Kidney (tissue), 22 donors: Measurements from ENCODE around the gene TOR3A. TPM values are rescaled to one million over a fixed set of nuclear protein-coding genes. Genes with fewer than 3 reads are reported as not detected.

Source experiments
- DNase-seq, 5 donors: peaks; one replicate each; pipeline ENCODE4 v3.0.0-alpha.2; 2013 to 2020
- FAIRE-seq: peaks from 2 replicates; lab custom pipeline; 2012; peaks lifted over from hg19 to GRCh38; lab: Jason Lieb, UNC
- H3K27ac ChIP-seq, 2 donors: one replicate each; pipeline ENCODE4 v1.7.0; 2013; ENCODE audit warnings: low read depth in 2 of 2, low read length in 2 of 2, inconsistent platforms in 1 of 2
- H3K27me3 ChIP-seq: one replicate; pipeline ENCODE4 v1.7.1; 2013; ENCODE audit warnings: low read length, inconsistent platforms; ENCODE audit not compliant: control insufficient read depth, insufficient read depth
- H3K36me3 ChIP-seq, 3 donors: one replicate each; pipeline versions ENCODE4 v1.7.0 to v1.7.1; 2013; ENCODE audit warnings: low read length in 3 of 3, control low read depth in 1 of 3, inconsistent platforms in 1 of 3; ENCODE audit not compliant: insufficient read depth in 3 of 3, control insufficient read depth in 2 of 3
- H3K4me1 ChIP-seq, 3 donors: one replicate each; pipeline versions ENCODE4 v1.7.0 to v1.7.1; 2013; ENCODE audit warnings: low read length in 3 of 3, inconsistent platforms in 1 of 3, low read depth in 1 of 3; ENCODE audit not compliant: control insufficient read depth in 2 of 3, insufficient read depth in 2 of 3
- H3K4me3 ChIP-seq, 3 donors: one replicate each; pipeline versions ENCODE4 v1.7.0 to v1.8.1; 2013; ENCODE audit warnings: low read length in 3 of 3, control low read depth in 1 of 3, inconsistent platforms in 1 of 3
- H3K9ac ChIP-seq, 3 donors: one replicate each; pipeline versions ENCODE4 v1.7.0 to v1.7.1; 2013; ENCODE audit warnings: low read length in 3 of 3, control low read depth in 1 of 3, inconsistent platforms in 1 of 3
- H3K9me3 ChIP-seq, 3 donors: one replicate each; pipeline versions ENCODE4 v1.7.0 to v1.7.1; 2013; ENCODE audit warnings: low read length in 3 of 3, control low read depth in 1 of 3, inconsistent platforms in 1 of 3; ENCODE audit not compliant: control insufficient read depth in 2 of 3, insufficient read depth in 1 of 3
- CTCF ChIP-seq: IDR thresholded peaks from 3 replicates; pipeline ENCODE4 v1.5.1; 2012; ENCODE audit warnings: mild to moderate bottlenecking, moderate library complexity, borderline replicate concordance; ENCODE audit not compliant: insufficient read depth; ENCODE audit errors: extremely low read depth
- intact Hi-C: fragments of 100-400 bp; cut with DNase I; formaldehyde crosslinking; loops from one replicate; pipeline ENCODE4 v1.11.1; 2022
- long read RNA-seq, 10 donors: library from polyadenylated mRNA in 1 of 10; unstranded in 1 of 10; transcript quantifications; one replicate each; pipeline ENCODE4 v2.0.0 and lab custom pipeline, GENCODE V29; 2021 to 2026
- polyA plus RNA-seq: library from polyadenylated mRNA; stranded (reverse); fragments of 350-450 nt; fragmentation: Illumina TruSeq; extraction: RNeasy Lipid Tissue Mini Kit (QIAGEN cat#74804); gene quantifications from one replicate; pipeline ENCODE4 v1.2.3, GENCODE V29; 2014; ENCODE audit warnings: low read depth, low replicate concordance; ENCODE audit not compliant: insufficient read depth
- total RNA-seq: library from RNA; stranded (reverse); fragmentation: NEBNext Ultra II Directional; extraction: Animal tissue kit (Norgen Biotek cat#: 25700); gene quantifications from one replicate; pipeline ENCODE4 v1.2.1, GENCODE V29; 2021
- donor health status: control.
- donor health status: control.
- donor health status: control.
- donor health status: control.
- donor health status: control.
- donor health status: DM: yes; HTN: yes; CAD: no.
- donor health status: Normal renal cell carcinoma (clear cell type).

The TOR3A gene
- total RNA-seq (33.1 TPM), polyA plus RNA-seq (23.1 TPM)
- long read RNA-seq, donor 1, transcript TOR3A-203 (6 exons, 2,724 nt) = major isoform, 6 of 6 reads
- long read RNA-seq, donor 1, partial matches to known transcripts = 0 of 6 reads
- long read RNA-seq, donor 1, other reads (novel, unspliced or antisense) = 0 of 6 reads
- long read RNA-seq, donor 2, partial matches to known transcripts = 0 of 3 reads
- long read RNA-seq, donor 2, other reads (novel, unspliced or antisense) = 0 of 3 reads
- long read RNA-seq, donor 3, transcript TOR3A-203 (6 exons, 2,724 nt) = major isoform, 7 of 7 reads
- long read RNA-seq, donor 3, partial matches to known transcripts = 0 of 7 reads
- long read RNA-seq, donor 3, other reads (novel, unspliced or antisense) = 0 of 7 reads
- long read RNA-seq, donor 4, transcript TOR3A-203 (6 exons, 2,724 nt) = major isoform, 9 of 9 reads
- long read RNA-seq, donor 4, partial matches to known transcripts = 0 of 9 reads
- long read RNA-seq, donor 4, other reads (novel, unspliced or antisense) = 0 of 9 reads
- long read RNA-seq, donor 5, partial matches to known transcripts = 0 of 1 reads
- long read RNA-seq, donor 5, other reads (novel, unspliced or antisense) = 0 of 1 reads
- long read RNA-seq, donor 6, partial matches to known transcripts = 0 of 1 reads
- long read RNA-seq, donor 6, other reads (novel, unspliced or antisense) = 0 of 1 reads
- long read RNA-seq, donor 7, transcript TOR3A-203 (6 exons, 2,724 nt) = major isoform, 52 of 84 reads
- long read RNA-seq, donor 7, partial matches to known transcripts = 12 of 84 reads
- long read RNA-seq, donor 7, other reads (novel, unspliced or antisense) = 20 of 84 reads
- long read RNA-seq, donor 8, transcript TOR3A-203 (6 exons, 2,724 nt) = major isoform, 6 of 6 reads
- long read RNA-seq, donor 8, partial matches to known transcripts = 0 of 6 reads
- long read RNA-seq, donor 8, other reads (novel, unspliced or antisense) = 0 of 6 reads
- long read RNA-seq, donor 9, partial matches to known transcripts = 0 of 3 reads
- long read RNA-seq, donor 9, other reads (novel, unspliced or antisense) = 0 of 3 reads
- long read RNA-seq, donor 10, partial matches to known transcripts = 18 of 22 reads
- long read RNA-seq, donor 10, other reads (novel, unspliced or antisense) = 0 of 22 reads

- Histone ChIP-seq H3K9me3 (no peaks in the 10 kb centered on the region), H3K27ac (peak within 1 kb of the TSS; percentile 86 to 94), H3K4me1 (peaks cover 0 to 15% (median 6%) of the 10 kb centered on the region in 3 donors), H3K27me3 (no peaks in the 10 kb centered on the region), H3K9ac (peak within 1 kb of the TSS; percentile 63 to 88 (median 67)), H3K4me3 (peak within 1 kb of the TSS; percentile 68 to 94 (median 82)), H3K36me3 (peaks cover 0 to 2% (median 0%) of the 10 kb centered on the region in 3 donors)
- DNase-seq = peak; percentile 95 to 99 (median 97)
- no peak for TF ChIP-seq CTCF
- no peak for FAIRE-seq
- intact Hi-C loops = no loop called here
Measured at GRCh38 chr1:179081687-179082332, at the start of gene TOR3A. Gene TOR3A (plus strand): TSS chr1:179082070. CDS start chr1:179082129, 59 bp downstream.

DNA sequence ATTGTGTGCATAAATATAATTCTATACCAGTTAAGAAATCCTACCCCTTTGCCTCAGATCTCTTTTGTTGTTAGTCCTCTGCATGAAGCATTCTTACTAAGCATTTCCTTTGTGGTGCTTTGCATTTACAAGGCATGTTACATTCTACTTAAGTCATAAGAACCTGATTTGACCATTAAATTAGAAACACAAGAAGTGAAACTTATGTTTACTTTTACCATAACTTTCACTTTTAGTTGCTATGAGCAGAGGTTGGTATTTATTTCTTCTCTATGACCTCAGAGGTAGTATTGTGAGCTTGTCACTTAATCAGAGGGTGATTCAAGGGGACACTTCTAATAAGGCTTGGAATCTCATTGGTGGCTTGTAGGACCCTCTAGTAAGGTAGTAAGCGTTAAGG, 47.1 kb upstream of the TOR3A start:
- DNase-seq (no peak), FAIRE-seq (no peak)
- Histone ChIP-seq H3K27me3 (no peaks in the 10 kb centered on the region), H3K9ac (no peak overlapping the region), H3K9me3 (no peaks in the 10 kb centered on the region), H3K36me3 (no peaks in the 10 kb centered on the region), H3K4me3 (no peak overlapping the region), H3K27ac (no peak overlapping the region), H3K4me1 (peaks cover 0 to 3% (median 2%) of the 10 kb centered on the region in 3 donors)
- intact Hi-C loops = no loop called here
- TF ChIP-seq CTCF = no peak

DNA sequence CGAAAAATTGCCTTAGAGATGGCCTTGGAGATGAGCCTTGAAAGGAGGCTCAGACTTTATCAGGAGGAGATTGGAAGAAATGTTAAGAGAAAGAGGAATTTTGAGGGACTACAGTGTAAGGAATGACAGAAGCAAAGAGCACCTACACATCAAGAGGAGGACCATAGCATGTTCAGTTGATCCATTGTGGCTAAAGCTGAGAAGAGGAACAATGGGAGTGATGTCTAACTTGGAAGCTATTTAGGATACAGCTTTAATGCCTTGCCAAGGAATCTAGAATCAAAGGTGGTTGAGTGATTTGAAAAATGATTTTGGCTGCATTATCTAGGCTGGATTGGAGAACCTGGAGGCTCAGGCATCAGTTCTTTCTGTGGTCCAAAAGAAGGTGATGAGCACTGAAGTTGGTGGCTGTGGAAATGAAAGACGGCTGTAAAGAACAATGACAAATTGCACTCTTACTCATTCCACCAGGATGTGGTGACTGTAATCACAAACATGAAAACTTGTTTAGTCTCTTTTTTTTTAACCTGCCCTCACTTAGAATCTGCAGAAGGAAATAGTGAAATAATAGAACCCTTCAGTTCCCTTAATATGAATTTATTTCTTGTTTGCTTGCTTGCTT, 44.9 kb upstream of the TOR3A start:
- Histone ChIP-seq H3K36me3 (no peaks in the 10 kb centered on the region), H3K4me1 (peaks cover 0 to 3% (median 2%) of the 10 kb centered on the region in 3 donors), H3K4me3 (no peak overlapping the region), H3K27ac (no peak overlapping the region), H3K9me3 (no peaks in the 10 kb centered on the region), H3K9ac (no peak overlapping the region), H3K27me3 (no peaks in the 10 kb centered on the region)
- intact Hi-C loops = no loop called here
- FAIRE-seq (no peak), DNase-seq (no peak)
- no peak for TF ChIP-seq CTCF
